GM18951 (cell line): ENCODE results near the gene RUNX2.

Source experiments
- POLR2A ChIP-seq: IDR thresholded peaks from 4 replicates; pipeline ENCODE4 v1.6.1; 2011; ENCODE audit warnings: mild to moderate bottlenecking; ENCODE audit not compliant: insufficient read length, insufficient read depth; ENCODE audit errors: extremely low read depth
- in situ Hi-C: fragments of 300-500 bp; cut with MboI; formaldehyde crosslinking; loops from one replicate; pipeline ENCODE4 v1.12.0; 2022; ENCODE audit warnings: low sequenced_read_pairs, mixed read lengths, inconsistent platforms; ENCODE audit not compliant: unreplicated experiment

Gene RUNX2

GRCh38 chr6:45592991-45593390 lies 264.9 kb downstream of the RUNX2 start:
- in situ Hi-C loops = no loop called here
- no peak for TF ChIP-seq POLR2A

DNA sequence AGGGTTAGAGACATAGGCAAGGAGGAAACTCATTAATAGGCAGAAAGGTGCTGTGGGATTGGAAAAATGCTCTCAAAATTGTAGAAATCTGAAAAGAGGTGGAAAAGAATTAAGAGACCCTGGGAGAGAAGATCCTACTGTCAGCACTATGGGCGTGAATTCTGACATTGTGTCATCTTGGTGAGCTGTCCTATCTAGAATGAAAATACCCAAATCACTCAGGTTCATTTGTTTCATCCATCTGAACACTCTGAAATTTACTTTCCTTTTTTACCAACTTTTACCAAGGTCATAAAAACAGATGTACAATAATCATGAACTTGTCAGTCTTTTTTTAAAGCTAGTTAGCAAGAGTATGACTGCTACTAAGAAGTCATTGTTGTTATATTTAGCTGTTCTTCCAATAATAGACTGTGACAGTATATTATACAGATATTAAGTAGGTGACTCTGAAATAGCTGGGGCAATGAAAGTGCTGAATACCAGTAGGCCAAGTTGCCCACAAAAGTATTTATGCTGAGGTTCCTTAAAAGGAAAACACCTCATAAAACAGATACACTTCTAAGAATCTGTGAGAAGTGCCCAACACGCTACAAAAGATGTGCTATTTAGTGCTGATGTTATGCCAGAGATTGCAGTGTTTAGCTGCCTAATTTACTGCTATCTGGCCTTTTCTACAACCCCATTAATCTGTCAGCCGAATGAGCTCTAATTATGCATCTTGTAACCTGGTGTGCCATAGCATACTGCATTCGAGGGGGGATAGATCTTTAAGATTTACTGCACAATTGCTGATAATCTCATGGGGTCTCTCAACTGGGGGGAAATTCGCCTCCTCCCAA lies 267.1 kb downstream of the RUNX2 start:
- in situ Hi-C loops = no loop called here
- no peak for TF ChIP-seq POLR2A

- in situ Hi-C loops = no loop called here
- TF ChIP-seq POLR2A = no peak
Observed at GRCh38 chr6:45597424-45597823, 269.3 kb downstream of the RUNX2 start.

DNA sequence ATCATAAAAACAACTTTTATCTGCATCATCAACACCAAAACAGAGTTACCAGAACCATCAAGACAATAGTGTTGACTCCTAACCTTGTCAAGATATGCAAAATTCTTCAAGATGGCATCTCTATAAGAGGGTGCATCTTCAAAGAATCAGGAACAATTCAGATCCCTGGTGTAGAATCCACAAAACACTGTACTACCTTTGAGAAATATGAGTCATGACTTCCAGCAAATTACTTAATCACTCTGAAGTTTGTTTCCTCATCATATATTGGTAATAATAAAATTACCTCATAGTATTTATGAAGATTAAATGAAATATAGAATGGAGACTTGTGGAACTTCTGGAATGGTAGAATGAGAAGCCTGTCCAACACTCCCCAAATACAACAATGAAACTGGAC lies 270.9 kb downstream of the RUNX2 start:
- no peak for TF ChIP-seq POLR2A

GRCh38 chr6:45605971-45606370 lies 277.8 kb downstream of the RUNX2 start:
- in situ Hi-C loops = no loop called here
- no peak for TF ChIP-seq POLR2A

More for the DNA sequence above, 270.9 kb downstream of the RUNX2 start:
- in situ Hi-C loops = no loop called here

DNA sequence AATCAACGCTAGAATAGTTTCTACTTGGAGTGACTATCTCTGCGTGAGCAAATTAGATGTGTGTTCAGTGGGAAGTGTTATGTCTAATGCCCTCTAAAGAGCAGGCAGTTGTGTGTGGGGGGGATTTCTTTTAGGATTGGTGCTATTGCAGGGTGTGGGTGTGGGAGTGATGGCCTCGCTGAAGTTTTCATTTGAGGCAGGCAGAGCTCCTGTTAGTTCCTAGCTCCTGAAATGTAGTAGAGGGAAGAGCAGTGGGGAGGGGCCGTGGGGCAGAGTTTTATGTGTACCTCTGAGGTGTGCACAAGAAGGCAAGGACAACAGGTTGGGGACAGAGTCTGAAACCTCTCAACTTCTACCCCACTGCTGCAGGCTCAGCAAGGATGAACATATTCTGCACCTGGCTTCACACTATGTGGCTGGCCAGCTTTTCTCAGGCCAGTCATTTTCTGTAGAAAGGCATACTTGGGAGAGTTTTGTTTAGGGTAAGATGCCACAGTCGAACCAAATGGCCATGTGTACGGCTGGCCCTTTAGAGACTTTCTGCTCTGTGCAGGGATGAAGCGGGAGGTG lies 278.8 kb downstream of the RUNX2 start:
- no peak for TF ChIP-seq POLR2A
- in situ Hi-C loops = no loop called here

GRCh38 chr6:45607798-45608197 lies 279.7 kb downstream of the RUNX2 start:
- in situ Hi-C loops = no loop called here
- no peak for TF ChIP-seq POLR2A

- in situ Hi-C loops = no loop called here
- no peak for TF ChIP-seq POLR2A
Observed at GRCh38 chr6:45608252-45608913, 280.3 kb downstream of the RUNX2 start.

DNA sequence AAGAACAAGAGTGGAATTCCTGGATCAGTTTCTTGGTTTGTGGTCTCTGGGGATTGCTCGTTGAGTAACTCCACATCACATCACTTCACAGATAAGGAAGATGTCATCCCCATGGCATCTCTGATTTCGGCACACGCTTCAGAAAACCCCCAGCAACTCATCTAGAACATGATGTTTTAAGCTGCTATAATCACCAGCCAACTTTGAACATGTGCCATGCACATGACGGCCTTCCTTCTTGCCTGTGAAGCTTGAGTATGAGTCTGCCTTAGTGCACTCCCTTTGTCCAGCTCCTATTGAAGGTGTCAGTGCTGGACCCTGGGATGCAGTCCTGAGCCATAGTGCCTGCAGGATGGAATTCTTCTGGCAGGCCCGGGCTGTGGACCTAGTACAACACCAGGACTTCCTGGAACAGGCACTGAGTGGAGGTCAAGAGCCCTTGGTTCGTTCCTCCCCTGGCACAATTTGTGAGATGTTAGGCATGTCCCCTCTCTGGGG lies 281.1 kb downstream of the RUNX2 start:
- in situ Hi-C loops = no loop called here
- no peak for TF ChIP-seq POLR2A

DNA sequence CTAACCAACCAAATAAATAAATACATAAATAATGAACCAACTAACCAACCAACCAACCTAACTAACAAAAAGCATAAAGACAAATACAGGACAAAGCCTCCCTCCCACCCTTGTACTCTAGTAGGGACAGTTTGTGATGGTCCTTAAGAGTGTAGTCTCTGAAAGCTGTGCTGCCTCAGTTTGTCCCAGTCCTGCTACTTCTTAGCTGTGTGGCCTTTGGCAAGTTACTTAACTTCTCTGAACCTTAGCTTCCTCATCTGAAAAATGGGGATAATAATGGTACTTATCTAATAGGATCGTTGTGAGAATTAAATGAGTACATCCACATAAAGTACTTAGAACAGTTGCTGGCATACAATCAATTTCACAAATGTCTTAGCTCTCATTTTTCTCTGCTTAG lies 282.2 kb downstream of the RUNX2 start:
- no peak for TF ChIP-seq POLR2A
- in situ Hi-C loops = no loop called here

DNA sequence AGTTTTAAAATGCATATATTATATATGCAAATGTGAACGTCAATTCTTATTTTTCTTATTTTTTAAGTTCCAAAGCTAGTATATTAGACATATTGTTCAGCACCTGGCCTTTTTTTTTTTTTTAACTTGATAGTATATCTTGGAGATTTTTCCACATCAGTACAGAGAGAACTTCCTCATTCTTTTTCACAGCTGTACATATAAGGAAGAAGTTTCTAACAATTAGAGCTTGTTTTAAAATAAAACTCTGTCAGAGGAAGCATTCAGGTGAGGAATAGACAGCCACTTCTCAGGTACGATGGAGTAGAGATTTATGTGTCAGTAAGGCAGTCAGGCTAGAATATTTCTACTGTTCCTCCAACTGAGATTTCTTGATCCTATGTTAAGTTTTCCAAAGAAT lies 282.7 kb downstream of the RUNX2 start:
- TF ChIP-seq POLR2A = no peak
- in situ Hi-C loops = no loop called here

GRCh38 chr6:45611491-45611890 lies 283.4 kb downstream of the RUNX2 start:
- in situ Hi-C loops = no loop called here

DNA sequence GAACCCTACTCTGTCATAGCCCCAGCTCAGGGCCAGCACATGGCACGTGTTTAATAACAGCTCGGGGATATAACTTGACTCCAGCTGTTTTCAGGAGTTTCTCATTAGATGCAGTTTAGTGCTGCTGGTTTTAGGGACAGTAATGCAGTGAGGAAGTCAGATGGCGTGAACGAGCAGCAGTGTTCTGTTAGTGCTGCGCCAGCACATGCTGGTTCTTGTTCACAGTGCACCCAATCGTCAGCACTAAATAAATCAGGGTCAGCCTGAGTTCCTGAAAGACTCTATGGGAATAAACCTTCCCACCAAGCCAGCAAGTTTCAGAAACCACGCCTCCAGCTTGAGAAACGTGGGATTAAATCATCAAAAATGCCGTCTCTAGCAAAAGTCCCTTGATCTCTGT lies 285.5 kb downstream of the RUNX2 start:
- in situ Hi-C loops = no loop called here

More at GRCh38 chr6:45611491-45611890, 283.4 kb downstream of the RUNX2 start:
- no peak for TF ChIP-seq POLR2A

More for the DNA sequence above, 285.5 kb downstream of the RUNX2 start:
- TF ChIP-seq POLR2A = no peak
